Thyroid gland (tissue), 4 donors: Measurements from ENCODE around the gene AMMECR1.

Source experiments
- CTCF ChIP-seq, 6 experiments: fragments of 200-600 bp in 3 of 6; fragments of 450-650 bp in 3 of 6; sonication (generic) in 3 of 6; IDR thresholded peaks; one replicate each; pipeline ENCODE4 v1.5.1; 2016 to 2019; ENCODE audit warnings: antibody characterized with exemption in 6 of 6, mild to moderate bottlenecking in 2 of 6, inconsistent platforms in 1 of 6, moderate library complexity in 1 of 6
- POLR2A ChIP-seq, 2 donors: fragments of 450-650 bp; IDR thresholded peaks; one replicate each; pipeline ENCODE4 v1.6.1; 2017; ENCODE audit warnings: antibody characterized with exemption in 2 of 2, mild to moderate bottlenecking in 2 of 2, moderate library complexity in 1 of 2

DNA sequence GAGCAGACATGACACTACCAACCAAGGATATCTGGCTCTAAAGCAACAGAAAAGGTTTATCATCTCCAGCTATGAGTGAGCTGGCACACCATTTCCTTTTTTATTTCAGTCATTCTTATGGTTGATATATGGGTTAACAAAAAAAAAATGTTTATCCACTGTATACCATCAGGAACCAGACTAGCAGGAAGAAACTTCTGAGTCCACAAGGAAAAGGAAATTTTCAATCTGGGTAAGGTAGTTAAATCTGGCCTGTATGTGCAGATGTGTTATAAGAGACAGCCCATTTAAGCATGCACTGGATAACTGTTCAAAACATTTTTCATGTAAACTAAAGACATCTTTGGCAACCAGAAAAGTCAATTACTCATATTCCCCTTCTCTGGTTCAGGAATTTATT lies 35.0 kb downstream of the AMMECR1 start:
- no peak for TF ChIP-seq CTCF (IDR thresholded peaks at IDR 0.05)
- TF ChIP-seq POLR2A (IDR thresholded peaks at IDR 0.05): no peak
